HG03025 (cell line): ENCODE measurements around the gene SDHC.
A peak's percentile ranks its signal among the peaks of the same experiment; 100 is the strongest.

Source experiments
- ATAC-seq: cut with Tn5 transposase; IDR thresholded peaks from one replicate; pipeline ENCODE4 v1.9.1; 2021; ENCODE audit warnings: mild to moderate bottlenecking, moderate library complexity; ENCODE audit not compliant: unreplicated experiment, low FRiP score

The SDHC gene, protein sequence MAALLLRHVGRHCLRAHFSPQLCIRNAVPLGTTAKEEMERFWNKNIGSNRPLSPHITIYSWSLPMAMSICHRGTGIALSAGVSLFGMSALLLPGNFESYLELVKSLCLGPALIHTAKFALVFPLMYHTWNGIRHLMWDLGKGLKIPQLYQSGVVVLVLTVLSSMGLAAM

GRCh38 chr1:161314201-161314981 lies at the start of gene SDHC:
Gene SDHC (plus strand): TSS chr1:161314381. CDS start chr1:161314406, 25 bp downstream.
- ATAC-seq: peak; percentile 85

GRCh38 chr1:161265305-161265704 lies 48.9 kb upstream of the SDHC start:
- ATAC-seq: no peak

- no peak for ATAC-seq
Measured at GRCh38 chr1:161266202-161266601, 48.0 kb upstream of the SDHC start.

DNA sequence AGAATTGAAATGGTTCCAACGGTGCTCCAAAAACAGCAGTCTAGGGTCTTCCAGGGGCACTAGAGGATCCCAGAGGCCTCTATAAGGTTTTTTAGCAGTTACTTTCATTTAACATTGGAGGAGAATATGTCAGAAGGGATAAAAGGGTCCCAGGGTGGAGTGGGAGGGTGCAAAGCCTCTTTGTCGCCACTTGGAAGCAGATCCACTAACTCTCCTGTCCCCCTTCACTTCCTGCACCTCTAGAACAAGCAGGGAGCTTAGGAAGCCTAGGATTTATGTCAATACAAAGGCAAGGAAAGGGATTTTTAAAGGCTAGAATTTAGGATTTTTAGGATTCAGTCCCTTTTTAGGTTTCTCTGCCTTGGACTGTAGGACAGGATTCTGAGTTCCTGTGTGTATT lies 47.3 kb upstream of the SDHC start:
- ATAC-seq: no peak

DNA sequence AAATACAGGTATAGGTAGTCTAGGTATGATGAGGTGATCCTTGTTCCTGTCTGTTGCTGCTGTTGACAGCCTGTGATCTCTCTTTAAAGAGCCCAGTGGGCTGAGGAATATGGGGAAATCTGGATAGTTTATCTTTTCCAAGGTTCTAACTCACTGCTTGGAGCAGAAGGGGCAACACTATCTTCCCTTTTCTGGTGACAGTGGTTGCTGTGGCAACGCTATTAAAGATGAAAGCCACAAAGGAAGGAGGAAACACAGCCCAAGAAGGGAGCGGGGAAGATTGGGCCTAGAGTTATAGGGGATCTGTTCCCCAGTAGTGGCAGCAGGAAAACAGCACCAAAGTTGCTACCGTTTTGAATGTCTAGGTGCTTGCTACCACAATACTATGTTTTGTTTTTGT lies 46.9 kb upstream of the SDHC start:
- ATAC-seq: no peak

- ATAC-seq: no peak
Measured at GRCh38 chr1:161273402-161273801, 40.8 kb upstream of the SDHC start.

DNA sequence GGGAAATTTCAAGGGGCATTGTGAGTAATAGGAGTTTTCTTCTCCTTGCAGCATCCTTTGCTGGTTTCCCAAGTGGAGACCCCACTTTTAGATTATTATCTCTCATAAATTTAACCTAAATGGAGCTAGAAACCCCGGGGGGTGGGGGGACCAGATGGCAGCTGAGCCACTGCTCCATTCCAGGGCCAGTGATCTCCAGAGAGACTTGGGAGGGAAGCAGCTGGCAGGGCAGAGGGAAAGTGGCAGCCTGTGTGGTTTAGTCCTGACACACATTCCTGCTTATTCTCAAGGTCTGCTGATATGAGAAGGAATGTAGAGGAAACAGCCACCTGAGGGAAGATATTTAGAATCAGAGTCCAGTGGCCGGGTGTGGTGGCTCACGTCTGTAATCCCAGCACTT lies 39.3 kb upstream of the SDHC start:
- no peak for ATAC-seq

GRCh38 chr1:161282991-161283390 lies 31.2 kb upstream of the SDHC start:
- no peak for ATAC-seq

DNA sequence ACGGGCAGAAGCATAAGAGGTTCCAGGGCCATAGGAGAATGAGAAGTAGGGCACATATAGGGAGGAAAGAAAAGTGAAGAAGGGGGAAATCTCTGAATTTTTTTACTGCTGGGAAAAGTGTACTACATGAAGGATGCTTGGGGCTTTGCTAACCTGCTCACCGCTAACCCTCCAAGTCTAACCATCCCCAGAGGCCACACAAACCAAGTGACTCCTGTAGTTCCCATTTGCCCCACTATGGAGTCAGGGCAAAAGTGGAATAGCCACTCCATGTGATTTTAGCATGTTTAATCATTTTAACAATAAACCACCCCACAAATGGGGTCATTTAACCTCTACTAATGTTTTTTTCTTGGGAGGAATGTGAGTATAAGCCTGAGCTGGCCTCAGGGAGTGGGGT lies 29.1 kb upstream of the SDHC start:
- ATAC-seq: no peak

- no peak for ATAC-seq
Measured at GRCh38 chr1:161285521-161285920, 28.7 kb upstream of the SDHC start.

DNA sequence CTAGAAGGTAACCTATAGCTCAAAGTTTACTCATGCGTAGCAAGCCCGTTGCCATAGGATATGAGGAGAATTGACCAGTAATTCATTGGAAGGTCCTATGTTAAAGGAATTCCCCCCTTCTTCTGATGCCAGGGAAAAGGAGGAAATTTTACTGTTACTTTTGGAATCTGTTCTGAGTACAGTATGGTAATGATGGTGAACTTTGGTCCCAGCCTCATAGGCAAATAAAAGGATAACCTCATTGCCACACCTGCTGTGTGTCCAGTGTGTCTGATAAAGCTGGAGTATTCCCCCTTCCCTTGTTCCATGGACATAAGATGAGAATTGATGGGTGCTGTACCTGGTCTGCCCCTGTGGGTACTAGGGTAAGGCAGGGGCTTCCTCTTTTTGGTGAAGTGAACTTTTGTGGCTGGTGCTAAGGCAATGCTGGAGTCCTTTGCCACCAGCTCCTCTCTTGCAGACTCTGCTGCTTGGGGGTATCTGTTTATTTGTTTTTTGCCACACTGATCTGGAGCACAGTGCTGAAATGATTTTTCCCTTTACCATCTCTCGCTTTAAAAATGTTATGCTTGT lies 26.6 kb upstream of the SDHC start:
- ATAC-seq: no peak

- no peak for ATAC-seq
Measured at GRCh38 chr1:161290779-161291178, 23.4 kb upstream of the SDHC start.

GRCh38 chr1:161297415-161297814 lies 16.8 kb upstream of the SDHC start:
- no peak for ATAC-seq

- no peak for ATAC-seq
Measured at GRCh38 chr1:161298116-161298515, 16.1 kb upstream of the SDHC start.

GRCh38 chr1:161299347-161299746 lies 14.8 kb upstream of the SDHC start:
- ATAC-seq: no peak

GRCh38 chr1:161300478-161300877 lies 13.7 kb upstream of the SDHC start:
- no peak for ATAC-seq

DNA sequence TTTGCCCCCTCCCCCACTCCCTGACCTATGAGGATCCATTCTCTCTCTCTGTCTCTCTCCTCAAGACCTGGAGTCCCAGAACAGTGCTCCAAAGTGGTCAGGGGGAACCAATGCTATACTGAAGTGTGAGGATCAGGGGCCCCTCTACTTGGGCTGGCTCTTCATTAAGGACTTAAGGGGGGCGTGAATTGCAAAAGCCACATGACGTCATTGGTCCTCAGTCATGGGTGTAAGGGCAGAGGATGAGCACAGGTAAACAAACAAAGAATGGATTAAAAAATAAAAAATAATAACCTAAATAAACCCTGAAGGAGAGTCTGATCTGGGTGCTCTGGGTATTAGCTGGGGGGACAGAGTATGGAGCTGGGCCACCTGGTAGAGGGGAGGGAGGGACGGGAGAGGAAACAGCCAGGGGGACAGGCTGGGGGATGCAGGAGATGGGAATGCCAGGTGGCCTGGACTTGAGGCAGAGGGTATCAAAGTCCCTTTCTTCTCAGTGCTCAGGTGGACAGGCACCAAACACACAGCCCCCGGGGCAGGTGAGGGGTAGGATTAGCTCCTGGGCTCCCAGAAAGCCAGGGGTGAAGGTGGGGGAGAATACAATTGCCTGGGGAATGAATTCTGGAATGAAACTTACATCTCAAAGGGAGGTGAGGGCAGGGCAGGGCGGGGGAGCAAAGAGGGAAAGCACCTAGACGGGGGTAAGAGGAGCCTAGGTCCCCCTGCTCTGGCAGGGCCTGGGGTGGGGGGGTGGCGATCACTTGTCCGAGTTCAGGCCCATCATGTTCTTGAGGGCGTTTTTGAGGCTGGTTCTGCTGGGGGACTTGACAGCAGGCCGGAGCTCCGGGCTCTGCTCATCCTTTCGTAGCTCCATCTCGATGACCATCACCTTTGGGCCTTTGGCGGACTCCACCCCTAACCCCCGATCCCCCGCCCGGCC lies 9.0 kb upstream of the SDHC start:
- no peak for ATAC-seq

DNA sequence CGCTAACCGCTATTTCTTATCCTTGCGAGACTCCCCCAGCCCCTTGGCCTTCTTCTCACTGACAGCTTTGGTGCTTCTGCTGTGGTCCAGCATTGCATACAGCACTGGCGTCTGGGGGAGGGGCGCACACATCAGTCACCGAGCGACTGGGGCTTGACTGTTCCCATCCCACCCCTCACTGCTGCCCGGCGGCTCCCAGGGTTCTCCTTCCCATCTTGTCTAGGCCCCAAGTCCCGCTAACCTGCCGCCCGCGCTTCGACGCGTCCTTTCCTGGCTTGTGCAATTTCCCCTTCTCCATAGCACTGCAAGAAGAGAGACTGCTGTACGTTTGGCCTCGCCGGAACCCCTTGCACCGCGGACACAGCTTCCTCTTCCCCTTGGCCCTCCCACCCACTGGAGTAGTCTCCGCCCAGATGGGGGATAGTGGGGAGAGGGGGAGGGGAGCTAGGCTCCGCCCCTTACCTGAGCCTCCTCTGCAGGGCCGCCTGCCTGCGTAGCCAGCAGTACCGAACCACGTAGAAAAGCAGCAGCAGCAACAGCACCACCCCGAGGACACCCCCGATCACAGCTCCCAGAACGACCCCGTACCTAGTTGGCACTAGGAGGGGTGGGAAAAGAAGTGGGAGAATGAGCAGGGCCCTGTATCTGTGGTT lies 8.2 kb upstream of the SDHC start:
- no peak for ATAC-seq

DNA sequence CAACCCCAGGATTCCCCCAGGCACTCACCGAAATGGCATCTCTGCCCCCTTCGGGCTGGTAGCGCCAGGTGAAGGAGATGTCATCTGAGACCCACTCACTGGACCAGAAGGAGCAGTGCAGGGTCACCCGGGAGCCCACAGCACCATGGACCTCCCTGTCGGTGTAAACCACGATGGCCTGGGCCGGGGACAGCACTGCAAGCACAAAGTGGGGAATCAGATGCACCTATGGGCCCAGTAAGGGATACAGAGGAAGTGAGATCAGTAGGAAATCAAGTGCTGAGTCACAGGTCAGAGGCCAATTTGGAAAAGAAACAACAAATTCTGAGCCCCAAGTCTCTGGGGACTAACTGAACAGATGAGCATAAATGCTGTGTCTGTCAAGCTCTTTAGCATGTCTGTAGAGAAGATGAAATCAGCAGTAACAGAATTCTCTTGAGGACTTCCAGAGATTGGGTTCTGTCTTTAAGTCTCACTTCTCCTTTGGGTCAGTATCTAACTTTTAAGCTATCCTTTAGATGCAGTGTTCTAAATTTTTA lies 6.9 kb upstream of the SDHC start:
- ATAC-seq: no peak
